Measurements from ENCODE around the gene RABGAP1. TPM values are rescaled to one million over a fixed set of nuclear protein-coding genes. Genes with fewer than 3 reads are reported as not detected.

RABGAP1 gene
- total and polyA plus RNA-seq, 2 experiments from 2014 or later = 8.0 to 16.0 TPM

DNA sequence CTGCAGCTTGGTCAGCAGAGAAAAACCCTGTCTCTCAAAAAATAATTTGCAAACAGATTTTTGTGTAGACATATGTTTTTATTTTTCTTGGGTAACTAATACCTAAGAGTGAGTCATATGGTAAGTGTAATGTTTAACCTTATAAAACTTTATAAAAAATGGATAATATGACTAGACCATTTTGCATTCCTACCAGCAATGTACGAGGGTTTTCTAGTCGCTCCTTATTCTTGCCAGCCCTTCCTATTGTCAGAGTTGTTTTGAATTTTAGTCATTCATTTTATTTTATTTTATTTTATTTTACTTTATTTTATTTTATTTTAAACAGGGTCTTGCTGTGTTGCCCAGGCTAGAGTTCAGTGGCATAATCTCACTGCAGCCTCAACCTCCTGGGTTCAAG is 37.8 kb downstream of the RABGAP1 start:
- Histone ChIP-seq H3K9me2 (ENCODE audit: insufficient read depth) (no peaks in the 10 kb centered on the region), H3K4me2 (ENCODE audit: unreplicated experiment) (no peak overlapping the region), H3K4me3 (no peak overlapping the region), H2AFZ (no peak overlapping the region), H3K9ac (no peak overlapping the region), H3K36me3 (ENCODE audit: low read depth) (no peaks in the 10 kb centered on the region), H3K27me3 (replicated peaks; ENCODE audit: insufficient read depth) (no peaks in the 10 kb centered on the region), H3F3A (ENCODE audit: insufficient read depth) (peaks cover 22% of the 10 kb centered on the region), H4K20me1 (ENCODE audit: insufficient read depth) (no peaks in the 10 kb centered on the region), H3K79me2 (ENCODE audit: insufficient read depth) (peaks cover 27% of the 10 kb centered on the region), H3K4me1 (ENCODE audit: insufficient read depth) (no peaks in the 10 kb centered on the region), H3K27ac (no peak overlapping the region), H3K9me3 (ENCODE audit: low read depth) (no peaks in the 10 kb centered on the region)
- in situ Hi-C loops (cut with MboI) = no loop called here
- peak; percentile 51 for DNase-seq
- no peak for TF ChIP-seq EZH2 (IDR thresholded peaks at IDR 0.05; ENCODE audit: insufficient read depth, poor library complexity, severe bottlenecking)
- no peak for TF ChIP-seq EZH2phosphoT487 (IDR thresholded peaks at IDR 0.05; ENCODE audit: insufficient read depth, low read depth)
- WGBS, 2 experiments (ENCODE audit: low coverage in 1 of 2, low lambda C conversion rate in 2 of 2, missing lambda C conversion rate in 2 of 2) = 17 to 18% methylated on average over 2 of the region's 2 CpGs

DNA sequence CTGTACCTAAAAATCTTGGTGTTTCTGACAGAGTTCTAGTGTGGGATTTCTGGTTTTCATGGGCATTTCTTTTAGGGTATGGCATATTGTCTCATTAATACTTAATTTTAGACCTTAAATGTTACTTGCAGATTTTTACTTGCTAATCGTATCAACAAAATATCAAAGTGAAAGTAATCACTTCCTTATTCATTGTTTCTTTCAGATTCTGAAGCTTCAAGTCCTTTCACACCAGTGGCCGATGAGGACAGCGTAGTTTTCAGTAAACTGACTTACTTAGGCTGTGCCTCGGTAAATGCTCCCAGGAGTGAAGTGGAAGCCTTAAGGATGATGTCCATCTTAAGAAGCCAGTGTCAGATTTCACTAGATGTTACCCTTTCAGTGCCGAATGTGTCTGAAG is 45.2 kb downstream of the RABGAP1 start:
- Histone ChIP-seq H3K4me1 (ENCODE audit: insufficient read depth) (no peaks in the 10 kb centered on the region), H3F3A (ENCODE audit: insufficient read depth) (peaks cover 24% of the 10 kb centered on the region), H3K9me3 (ENCODE audit: low read depth) (no peaks in the 10 kb centered on the region), H3K9ac (no peak overlapping the region), H4K20me1 (ENCODE audit: insufficient read depth) (no peaks in the 10 kb centered on the region), H3K4me2 (ENCODE audit: unreplicated experiment) (no peak overlapping the region), H3K9me2 (ENCODE audit: insufficient read depth) (no peaks in the 10 kb centered on the region), H3K36me3 (ENCODE audit: low read depth) (peaks cover 45% of the 10 kb centered on the region), H3K27ac (no peak overlapping the region), H3K4me3 (no peak overlapping the region), H3K79me2 (ENCODE audit: insufficient read depth) (peaks cover 9% of the 10 kb centered on the region), H2AFZ (no peak overlapping the region), H3K27me3 (replicated peaks; ENCODE audit: insufficient read depth) (no peaks in the 10 kb centered on the region)
- in situ Hi-C loops (cut with MboI) = no loop called here
- DNase-seq = no peak
- TF ChIP-seq EZH2phosphoT487 (IDR thresholded peaks at IDR 0.05; ENCODE audit: insufficient read depth, low read depth) (no peak), EZH2 (IDR thresholded peaks at IDR 0.05; ENCODE audit: insufficient read depth, poor library complexity, severe bottlenecking) (no peak)
- WGBS, 2 experiments (ENCODE audit: low coverage in 1 of 2, low lambda C conversion rate in 2 of 2, missing lambda C conversion rate in 2 of 2) = 68 to 71% methylated on average over 5 of the region's 5 CpGs

GRCh38 chr9:122988141-122988540 is 47.3 kb downstream of the RABGAP1 start:
- Histone ChIP-seq H3K9ac (no peak overlapping the region), H3K4me3 (no peak overlapping the region), H3K36me3 (ENCODE audit: low read depth) (peaks cover 45% of the 10 kb centered on the region), H3K9me3 (ENCODE audit: low read depth) (no peaks in the 10 kb centered on the region), H3F3A (ENCODE audit: insufficient read depth) (peaks cover 25% of the 10 kb centered on the region), H3K79me2 (ENCODE audit: insufficient read depth) (no peaks in the 10 kb centered on the region), H3K9me2 (ENCODE audit: insufficient read depth) (no peaks in the 10 kb centered on the region), H3K4me1 (ENCODE audit: insufficient read depth) (peaks cover 5% of the 10 kb centered on the region), H3K4me2 (ENCODE audit: unreplicated experiment) (no peak overlapping the region), H3K27ac (no peak overlapping the region), H2AFZ (no peak overlapping the region), H3K27me3 (replicated peaks; ENCODE audit: insufficient read depth) (no peaks in the 10 kb centered on the region), H4K20me1 (ENCODE audit: insufficient read depth) (no peaks in the 10 kb centered on the region)
- DNase-seq = no peak
- TF ChIP-seq EZH2 (IDR thresholded peaks at IDR 0.05; ENCODE audit: insufficient read depth, poor library complexity, severe bottlenecking) = no peak
- no peak for TF ChIP-seq EZH2phosphoT487 (IDR thresholded peaks at IDR 0.05; ENCODE audit: insufficient read depth, low read depth)
- in situ Hi-C loops (cut with MboI) = no loop called here
- 95 to 96% methylated on average over 2 of the region's 2 CpGs for WGBS, 2 experiments (ENCODE audit: low coverage in 1 of 2, low lambda C conversion rate in 2 of 2, missing lambda C conversion rate in 2 of 2)

GRCh38 chr9:122988920-122989621 is 48.3 kb downstream of the RABGAP1 start:
- Histone ChIP-seq H3F3A (ENCODE audit: insufficient read depth) (peaks cover 25% of the 10 kb centered on the region), H4K20me1 (ENCODE audit: insufficient read depth) (no peaks in the 10 kb centered on the region), H3K27me3 (replicated peaks; ENCODE audit: insufficient read depth) (no peaks in the 10 kb centered on the region), H2AFZ (no peak overlapping the region), H3K9ac (no peak overlapping the region), H3K4me1 (ENCODE audit: insufficient read depth) (peaks cover 5% of the 10 kb centered on the region), H3K4me2 (ENCODE audit: unreplicated experiment) (no peak overlapping the region), H3K9me2 (ENCODE audit: insufficient read depth) (no peaks in the 10 kb centered on the region), H3K36me3 (ENCODE audit: low read depth) (peaks cover 45% of the 10 kb centered on the region), H3K27ac (no peak overlapping the region), H3K4me3 (no peak overlapping the region), H3K79me2 (ENCODE audit: insufficient read depth) (no peaks in the 10 kb centered on the region), H3K9me3 (ENCODE audit: low read depth) (no peaks in the 10 kb centered on the region)
- TF ChIP-seq EZH2 (IDR thresholded peaks at IDR 0.05; ENCODE audit: insufficient read depth, poor library complexity, severe bottlenecking) = no peak
- in situ Hi-C loops (cut with MboI) = no loop called here
- WGBS, 2 experiments (ENCODE audit: low coverage in 1 of 2, low lambda C conversion rate in 2 of 2, missing lambda C conversion rate in 2 of 2) = 92 to 97% methylated on average over 8 of the region's 8 CpGs
- DNase-seq = no peak
